ENCODE measurements around the gene PNPLA2. TPM values are rescaled to one million over a fixed set of nuclear protein-coding genes. Genes with fewer than 3 reads are reported as not detected.

Gene PNPLA2
- total and polyA plus RNA-seq, 2 of the 8 experiments (the other 6 are each of a cell fraction or from before 2014, with no cell fraction given), result 30.9 to 62.1 TPM

DNA sequence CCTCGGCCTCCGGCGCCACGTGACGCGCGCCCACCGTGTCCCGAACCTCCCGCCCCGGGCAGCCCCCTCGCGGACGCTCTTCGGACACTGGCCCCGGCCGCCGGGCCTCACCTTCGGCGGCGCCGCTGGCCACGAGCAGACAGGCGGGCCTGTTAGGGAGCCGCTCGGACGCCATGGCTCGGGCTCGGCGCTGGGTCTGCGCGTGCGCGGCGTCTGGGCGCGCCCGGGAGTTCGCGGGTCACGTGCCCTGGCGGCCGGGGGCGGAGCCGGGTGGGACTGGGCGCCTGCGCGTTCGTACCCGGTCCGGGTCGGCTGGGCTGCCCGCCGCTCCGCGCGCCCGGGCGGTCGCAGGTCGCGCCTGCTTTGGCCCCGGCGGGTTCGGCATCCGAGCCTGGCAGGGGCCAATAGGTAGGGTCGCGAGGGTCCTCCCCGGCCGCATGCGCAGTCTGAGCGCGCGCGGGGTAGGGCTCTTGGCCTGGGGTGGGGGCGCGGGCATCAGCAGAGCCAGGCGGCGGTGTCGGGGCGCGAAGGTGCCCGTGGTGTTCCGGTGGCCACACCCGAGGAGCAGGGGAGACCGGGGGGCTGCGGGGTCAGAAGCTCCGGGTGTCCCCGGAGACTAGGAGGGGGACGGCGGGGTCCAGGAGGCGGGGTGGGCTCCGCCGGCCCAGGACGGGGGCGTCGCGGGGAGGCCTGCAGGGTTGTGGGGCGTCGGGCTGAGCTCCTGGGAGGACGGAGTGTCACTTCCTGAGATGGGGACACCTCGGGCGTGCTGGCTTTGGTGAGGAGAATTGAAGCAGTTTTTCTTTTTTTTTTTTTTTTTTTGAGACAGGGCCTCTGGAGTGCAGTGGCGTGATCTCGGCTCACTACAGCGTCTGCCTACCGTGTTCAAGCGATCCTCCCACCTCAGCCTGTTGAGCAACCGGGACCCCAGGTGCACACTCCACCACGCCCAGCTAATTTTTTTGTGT, 41.1 kb upstream of the PNPLA2 start, which contains the start of gene GATD1:
GATD1 (minus strand) TSS at position 200 of the 968 bp plus-strand sequence; CDS start at position 175, 25 bp downstream.
- peak within 1 kb of the TSS; percentile 85 to 86 for H3K4me2 ChIP-seq (ENCODE audit: insufficient read depth in 1 of 2, low read depth in 2 of 2, low read length in 2 of 2)
- peak within 1 kb of the TSS; percentile 91 for H3K4ac ChIP-seq (replicated peaks; ENCODE audit: insufficient read length, low read depth, low read length)
- no peak within 1 kb of the TSS for H2BK120ac ChIP-seq (replicated peaks; ENCODE audit: low read depth, low read length)
- H2AFZ ChIP-seq (ENCODE audit: low read length), result no peak within 1 kb of the TSS
- peaks cover 3 to 25% (median 12%) of the 10 kb centered on the region in 4 experiments for H3K4me1 ChIP-seq (replicated peaks in 1 of 4; ENCODE audit: control insufficient read depth in 3 of 4, insufficient read depth in 4 of 4, low read length in 3 of 4)
- peaks cover 13% of the 10 kb centered on the region; the same call in 1 of the 2 replicates for H3K23me2 ChIP-seq (ENCODE audit: low read depth, low read length)
- peak within 1 kb of the TSS; percentile 92 for H3K56ac ChIP-seq (replicated peaks; ENCODE audit: insufficient read length, low read depth, low read length)
- H2AK5ac ChIP-seq (ENCODE audit: low read depth, low read length), result peak within 1 kb of the TSS; percentile 75; the same call in 1 of the 2 replicates
- H3K14ac ChIP-seq (ENCODE audit: insufficient read length), result no peak within 1 kb of the TSS
- ChIA-PET POLR2A (ENCODE audit: partially characterized antibody) (interaction anchor here (0.6 to 35.3 kb wide), 20 partner anchors 9 to 978 kb away, joined by 3 to 636 read pairs (median 4); partner anchors contain the start of genes CEND1, PNPLA2, RPLP2 and TALDO1), CTCF (ENCODE audit: partially characterized antibody) (interaction anchor here (0.6 to 2.9 kb wide), 7 partner anchors 12 to 259 kb away, joined by 3 to 15 read pairs (median 3); partner anchors contain the start of gene MUC6)
- no peaks in the 10 kb centered on the region for H3K9me3 ChIP-seq (ENCODE audit: insufficient read depth in 2 of 2, low read depth in 1 of 2, low read length in 1 of 2)
- peak within 1 kb of the TSS; percentile 81 for H3K18ac ChIP-seq (ENCODE audit: extremely low read depth, low read length)
- H2BK20ac ChIP-seq (ENCODE audit: low read length), result no peak within 1 kb of the TSS
- peaks cover 7 to 42% of the 10 kb centered on the region in 2 experiments; a peak in 3 of 4 replicates for H3K79me2 ChIP-seq (ENCODE audit: control insufficient read depth in 1 of 2, insufficient read depth in 2 of 2, low read length in 2 of 2)
- H3K79me1 ChIP-seq (ENCODE audit: low read depth, low read length), result 0 out of 2 replicates have a peak, but pooled peaks cover 6% of the 10 kb centered on the region
- peak within 1 kb of the TSS; percentile 91; the same call in 1 of the 2 replicates for H3K27ac ChIP-seq (ENCODE audit: low read depth, low read length)
- H2BK15ac ChIP-seq (ENCODE audit: low read length), result peak within 1 kb of the TSS; percentile 92; the same call in 1 of the 2 replicates
- peak within 1 kb of the TSS; percentile 77 to 91 (median 85) for H3K4me3 ChIP-seq (ENCODE audit: extremely low read depth in 1 of 4, insufficient read depth in 2 of 4, low read depth in 3 of 4, low read length in 4 of 4)
- peak within 1 kb of the TSS; percentile 62 to 95 (median 82) for H3K9ac ChIP-seq (replicated peaks in 1 of 4; ENCODE audit: extremely low read depth in 1 of 4, low read depth in 3 of 4, low read length in 3 of 4)
- H4K8ac ChIP-seq (ENCODE audit: extremely low read depth, insufficient read depth, low read length), result peak within 1 kb of the TSS; percentile 91
- H4K91ac ChIP-seq (replicated peaks; ENCODE audit: insufficient read length, low read length), result peak within 1 kb of the TSS; percentile 65
- peaks cover 0 to 7% (median 4%) of the 10 kb centered on the region in 4 experiments; a peak in 3 of 8 replicates for H3K36me3 ChIP-seq (ENCODE audit: control insufficient read depth in 2 of 4, insufficient read depth in 4 of 4, low read length in 3 of 4)
- no peaks in the 10 kb centered on the region; a peak in 1 of 7 replicates for H3K27me3 ChIP-seq (replicated peaks in 1 of 4; ENCODE audit: control insufficient read depth in 3 of 4, extremely low read depth in 1 of 4, insufficient read depth in 3 of 4, low read length in 3 of 4)
- peak within 1 kb of the TSS; percentile 60; the same call in 1 of the 2 replicates for H2BK12ac ChIP-seq (ENCODE audit: low read depth, low read length)
- no peak within 1 kb of the TSS for H3K23ac ChIP-seq (ENCODE audit: insufficient read length)
- peak within 1 kb of the TSS; percentile 91 for H4K5ac ChIP-seq (ENCODE audit: insufficient read length, low read depth, low read length)
- DNase-seq (ENCODE audit: low read depth in 1 of 2, low spot score in 2 of 2) (peak in 1 of 2 experiments; percentile 98), FAIRE-seq (no peak)
- WGBS, 2 experiments (ENCODE audit: extremely low coverage in 1 of 2, insufficient coverage in 1 of 2, insufficient read length in 1 of 2, insufficient replicate concordance in 2 of 2, low coverage in 1 of 2, low lambda C conversion rate in 2 of 2, missing lambda C conversion rate in 1 of 2), result 6% methylated on average over 53 of the region's 110 CpGs; no CpG with 5 or more reads in 1 of the 2 experiments
- peak within 1 kb of the TSS; percentile 77 for H2BK5ac ChIP-seq (ENCODE audit: low read depth, low read length)
- H4K20me1 ChIP-seq (replicated peaks in 1 of 2; ENCODE audit: control insufficient read depth in 1 of 2, insufficient read depth in 2 of 2, low read length in 2 of 2), result peaks cover 14 to 31% of the 10 kb centered on the region in 2 experiments
- TF ChIP-seq GTF2F1 (IDR thresholded peaks at IDR 0.05; ENCODE audit: borderline replicate concordance, low read depth, low read length) (no peak), RXRA (IDR thresholded peaks at IDR 0.05; ENCODE audit: insufficient read depth, low read depth, low read length) (no peak), TAF1 (IDR thresholded peaks at IDR 0.05; ENCODE audit: low read depth, low read length) (peak; percentile 81), PHF8 (conservative IDR thresholded peaks at IDR 0.05; ENCODE audit: low read depth, low read length) (peak; percentile 93), POLR2A (IDR thresholded peaks at IDR 0.05; ENCODE audit: control extremely low read depth in 1 of 2, low read depth in 2 of 2, low read length in 2 of 2) (peak in 1 of 2 experiments; percentile 80; a peak in 2 of 3 replicates)
- TF ChIP-seq, protein P1, sequence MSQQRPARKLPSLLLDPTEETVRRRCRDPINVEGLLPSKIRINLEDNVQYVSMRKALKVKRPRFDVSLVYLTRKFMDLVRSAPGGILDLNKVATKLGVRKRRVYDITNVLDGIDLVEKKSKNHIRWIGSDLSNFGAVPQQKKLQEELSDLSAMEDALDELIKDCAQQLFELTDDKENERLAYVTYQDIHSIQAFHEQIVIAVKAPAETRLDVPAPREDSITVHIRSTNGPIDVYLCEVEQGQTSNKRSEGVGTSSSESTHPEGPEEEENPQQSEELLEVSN (IDR thresholded peaks at IDR 0.05), result peak; percentile 8; the same call in 1 of the 2 replicates

All from H1 (cell line).